HepG2 (cell line): ENCODE data around the gene ZNF687. TPM values are rescaled to one million over a fixed set of nuclear protein-coding genes. Genes with fewer than 3 reads are reported as not detected.

Source experiments
- ARHGAP35 ChIP-seq: sonication (generic); formaldehyde crosslinking; IDR thresholded peaks from 2 replicates; pipeline ENCODE4 v1.9.0; 2022; ENCODE audit warnings: mild to moderate bottlenecking, inconsistent platforms, moderate library complexity, missing genetic modification reagents, borderline replicate concordance
- HNF1A ChIP-seq, 2 experiments: sonication (generic) in 1 of 2; formaldehyde crosslinking in 1 of 2; IDR thresholded peaks; 2 replicates each; pipeline versions ENCODE4 v1.4.0 to v1.6.1; 2016 to 2020; ENCODE audit warnings: borderline replicate concordance in 1 of 2, low read depth in 1 of 2, mild to moderate bottlenecking in 1 of 2, missing genetic modification reagents in 1 of 2
- IRX3 ChIP-seq: sonication (generic); formaldehyde crosslinking; IDR thresholded peaks from 2 replicates; pipeline ENCODE4 v1.8.1; 2023; ENCODE audit warnings: mild to moderate bottlenecking, low read depth, missing genetic modification reagents, borderline replicate concordance
- KAT2B ChIP-seq: fragments of 150-350 bp; IDR thresholded peaks from 2 replicates; pipeline ENCODE4 v1.6.1; 2014; ENCODE audit warnings: low read depth, low read length, borderline replicate concordance
- SIX4 ChIP-seq: sonication (generic); formaldehyde crosslinking; IDR thresholded peaks from 2 replicates; pipeline ENCODE4 v1.4.0; 2020; ENCODE audit warnings: missing genetic modification reagents
- SP1 ChIP-seq, 2 experiments: fragments of 450-650 bp in 1 of 2; sonication (generic) in 1 of 2; formaldehyde crosslinking in 1 of 2; IDR thresholded peaks; 2 replicates each; pipeline versions ENCODE4 v1.4.0 to v1.6.1; 2016 to 2020; ENCODE audit warnings: missing genetic modification reagents in 1 of 2
- ZBTB33 ChIP-seq: sonication (generic); formaldehyde crosslinking; IDR thresholded peaks from 2 replicates; pipeline ENCODE4 v1.4.0; 2020; ENCODE audit warnings: missing genetic modification reagents
- ZNF263 ChIP-seq: sonication (generic); formaldehyde crosslinking; IDR thresholded peaks from 2 replicates; pipeline ENCODE4 v1.4.0; 2020; ENCODE audit warnings: missing genetic modification reagents
- ZNF318 ChIP-seq: sonication (generic); formaldehyde crosslinking; IDR thresholded peaks from 2 replicates; pipeline ENCODE4 v1.4.0; 2020; ENCODE audit warnings: mild to moderate bottlenecking, missing genetic modification reagents
- ZNF331 ChIP-seq: sonication (generic); formaldehyde crosslinking; IDR thresholded peaks from 2 replicates; pipeline ENCODE4 v1.4.0; 2020; ENCODE audit warnings: missing genetic modification reagents
- ZNF614 ChIP-seq: IDR thresholded peaks from 2 replicates; pipeline ENCODE4 v1.6.1; 2018; ENCODE audit warnings: missing biosample characterization, missing genetic modification reagents, inconsistent platforms, borderline replicate concordance
- ZNF839 ChIP-seq: sonication (generic); formaldehyde crosslinking; IDR thresholded peaks from 2 replicates; pipeline ENCODE4 v1.4.0; 2020; ENCODE audit warnings: missing genetic modification reagents, mild to moderate bottlenecking, borderline replicate concordance
- polyA plus RNA-seq, 8 experiments: library from polyadenylated mRNA; depleted of rRNA in 3 of 8; stranded (reverse) in 7 of 8; unstranded in 1 of 8; fragments of >200 nt; fragmentation: Illumina TruSeq in 4 of 8; extraction: Trizol in 4 of 8; gene quantifications; 2 replicates each; pipeline versions ENCODE4 v1.2.1 to v1.2.3, GENCODE V29; 2011 to 2016; ENCODE audit warnings: low read depth in 4 of 8, missing spikeins in 1 of 8, mixed read lengths in 1 of 8; ENCODE audit not compliant: insufficient read depth in 1 of 8
- total RNA-seq, 5 experiments: library from RNA; depleted of rRNA; stranded (reverse); fragments of >200 nt; fragmentation: Illumina TruSeq; extraction: Trizol; gene quantifications; 2 replicates each; pipeline ENCODE4 v1.2.3, GENCODE V29; 2016; ENCODE audit warnings: low read depth in 1 of 5

ZNF687 gene
- total and polyA plus RNA-seq, 2 of the 13 experiments (the other 11 are each of a cell fraction or from before 2014, with no cell fraction given), result 14.1 to 16.5 TPM

GRCh38 chr1:151281225-151281968 is 702 bp upstream of the ZNF687 start (continued):
- no peak for TF ChIP-seq ZBTB33
- TF ChIP-seq SP1 (IDR thresholded peaks at IDR 0.05), result 0 out of 2 replicates have a peak, but pooled peaks have one; percentile 18
- TF ChIP-seq SP1 (CRISPR knock-in tag; IDR thresholded peaks at IDR 0.05), result peak; percentile 97
- TF ChIP-seq SIX4 (CRISPR knock-in tag), result no peak
- peak; percentile 14; the same call in 1 of the 2 replicates for TF ChIP-seq ZNF614 (CRISPR knock-in tag)
- no peak for TF ChIP-seq KAT2B
- TF ChIP-seq ZNF263 (CRISPR knock-in tag), result peak; percentile 87
- TF ChIP-seq ZNF839 (CRISPR knock-in tag), result no peak; the same call in 1 of the 2 replicates
- TF ChIP-seq HNF1A (IDR thresholded peaks at IDR 0.05; ENCODE audit: low read depth), result peak; percentile 25; the same call in 1 of the 2 replicates
- TF ChIP-seq HNF1A (CRISPR knock-in tag; IDR thresholded peaks at IDR 0.05; ENCODE audit: borderline replicate concordance), result no peak; the same call in 1 of the 2 replicates
- TF ChIP-seq IRX3, result no peak
- TF ChIP-seq ZNF331 (CRISPR knock-in tag), result 0 out of 2 replicates have a peak, but pooled peaks have one; percentile 14
- no peak for TF ChIP-seq ARHGAP35 (CRISPR knock-in tag)
- TF ChIP-seq ZNF318 (CRISPR knock-in tag), result peak; percentile 95
